Measurements from ENCODE around the gene PRR5. TPM values are rescaled to one million over a fixed set of nuclear protein-coding genes. Genes with fewer than 3 reads are reported as not detected.

Gene PRR5
- total RNA-seq, 1 experiment from 2014 or later = 11.8 TPM

- Histone ChIP-seq H3K4me2 (ENCODE audit: insufficient read depth, insufficient read length, low read length) (no peak overlapping the region), H2BK5ac (ENCODE audit: insufficient read length, low read length) (no peak overlapping the region), H3K79me1 (ENCODE audit: insufficient read depth, low read depth, low read length, poor library complexity, severe bottlenecking) (no peaks in the 10 kb centered on the region), H3T11ph (ENCODE audit: low read length) (no peak overlapping the region), H3K23ac (ENCODE audit: insufficient read length, low read depth, low read length) (no peak overlapping the region), H3K14ac (ENCODE audit: insufficient read depth, low read length) (no peak overlapping the region), H3K79me2 (ENCODE audit: insufficient read depth, low read length) (no peaks in the 10 kb centered on the region), H3K56ac (ENCODE audit: insufficient read length, low read depth, low read length) (no peak overlapping the region), H3K9ac (ENCODE audit: extremely low read depth, insufficient read length, low read length) (no peak overlapping the region), H3K4me1 (ENCODE audit: insufficient read depth, low read length) (peaks cover 2% of the 10 kb centered on the region; the same call in 1 of the 2 replicates), H4K8ac (replicated peaks; ENCODE audit: insufficient read length, low read depth, low read length) (no peak overlapping the region), H2BK15ac (ENCODE audit: low read depth, low read length) (no peak overlapping the region), H2BK12ac (ENCODE audit: insufficient read length, low read depth, low read length) (no peak overlapping the region), H3K18ac (ENCODE audit: insufficient read length, low read depth, low read length) (no peak overlapping the region), H3K27ac (ENCODE audit: insufficient read length, low read depth, low read length) (no peak overlapping the region), H3K23me2 (ENCODE audit: insufficient read length, low read depth, low read length, poor library complexity, severe bottlenecking) (no peaks in the 10 kb centered on the region), H2BK120ac (ENCODE audit: low read depth, low read length, poor library complexity, severe bottlenecking) (no peak overlapping the region), H3K4ac (ENCODE audit: low read depth, low read length) (no peak overlapping the region), H4K20me1 (ENCODE audit: control insufficient read depth, insufficient read depth, insufficient read length) (no peaks in the 10 kb centered on the region), H3K27me3 (ENCODE audit: insufficient read depth, low read length) (no peaks in the 10 kb centered on the region), H2BK20ac (ENCODE audit: low read depth, low read length, poor library complexity, severe bottlenecking) (no peak overlapping the region), H4K5ac (ENCODE audit: insufficient read length, low read depth, low read length) (no peak overlapping the region), H2AK5ac (ENCODE audit: insufficient read length, low read length) (no peak overlapping the region), H3K9me3 (ENCODE audit: control insufficient read depth, low read depth, low read length) (no peaks in the 10 kb centered on the region), H4K91ac (ENCODE audit: insufficient read length, low read depth, low read length) (no peak overlapping the region), H2AFZ (ENCODE audit: low read length) (no peak overlapping the region)
- H3K27me3 Mint-ChIP-seq (ENCODE audit: low read depth) = no peaks in the 10 kb centered on the region
- no peak for TF ChIP-seq CTCF (conservative IDR thresholded peaks at IDR 0.05)
- H3K36me3 Mint-ChIP-seq (ENCODE audit: insufficient read depth in 1 of 3, low read depth in 3 of 3) = peaks cover 0 to 3% (median 0%) of the 10 kb centered on the region in 3 experiments; a peak in 1 of 7 replicates
- no peak overlapping the region for H3K27ac Mint-ChIP-seq
- DNase-seq = no peak
- peaks cover 5 to 6% of the 10 kb centered on the region in 2 experiments; a peak in 3 of 4 replicates for H3K4me1 Mint-ChIP-seq
- no CpG with 5 or more reads among the region's 11 CpGs for WGBS (ENCODE audit: extremely low coverage, insufficient read length, low lambda C conversion rate)
- H3K9me3 Mint-ChIP-seq = no peaks in the 10 kb centered on the region
- H3K4me3 Mint-ChIP-seq = no peak overlapping the region
Measured at GRCh38 chr22:44726439-44726838, 24.4 kb downstream of the PRR5 start.
